HUES6 (cell line): ENCODE measurements around the gene EPHB1.

Experiments
- H3K27ac ChIP-seq: 2 replicates; pipeline ENCODE4 v1.7.0; 2013; ENCODE audit warnings: low read depth, mild to moderate bottlenecking, low read length, inconsistent platforms
- H3K27me3 ChIP-seq: 2 replicates; pipeline ENCODE4 v1.6.1; 2013; ENCODE audit warnings: low read length; ENCODE audit not compliant: control insufficient read depth, insufficient read depth
- H3K36me3 ChIP-seq: 2 replicates; pipeline ENCODE4 v1.6.1; 2013; ENCODE audit warnings: low read length; ENCODE audit not compliant: control insufficient read depth, insufficient read depth
- H3K4me1 ChIP-seq: 2 replicates; pipeline ENCODE4 v1.6.1; 2013; ENCODE audit warnings: low read length; ENCODE audit not compliant: control insufficient read depth, insufficient read depth
- H3K4me3 ChIP-seq: 2 replicates; pipeline ENCODE4 v1.5.1; 2013; ENCODE audit warnings: low read depth, low read length
- H3K9ac ChIP-seq: one replicate; pipeline ENCODE4 v1.6.1; 2013; ENCODE audit warnings: mild to moderate bottlenecking, low read length
- H3K9me3 ChIP-seq: 2 replicates; pipeline ENCODE4 v1.6.1; 2013; ENCODE audit warnings: low read depth, low read length; ENCODE audit not compliant: control insufficient read depth, insufficient read depth

The EPHB1 gene

GRCh38 chr3:134928819-134929218 is 133.8 kb downstream of the EPHB1 start:
- H3K27me3 ChIP-seq: peaks cover 64% of the 10 kb centered on the region
- H3K36me3 ChIP-seq: no peaks in the 10 kb centered on the region
- H3K27ac ChIP-seq: no peak overlapping the region
- H3K9me3 ChIP-seq: peaks cover 7% of the 10 kb centered on the region
- H3K4me1 ChIP-seq: peaks cover 16% of the 10 kb centered on the region
- no peak overlapping the region for H3K9ac ChIP-seq
- H3K4me3 ChIP-seq: no peak overlapping the region

GRCh38 chr3:134929976-134930375 is 134.9 kb downstream of the EPHB1 start:
- Histone ChIP-seq H3K4me1 (peaks cover 16% of the 10 kb centered on the region), H3K27ac (no peak overlapping the region), H3K9me3 (peaks cover 3% of the 10 kb centered on the region; the same call in 1 of the 2 replicates), H3K4me3 (no peak overlapping the region), H3K27me3 (peaks cover 67% of the 10 kb centered on the region), H3K36me3 (no peaks in the 10 kb centered on the region), H3K9ac (no peak overlapping the region)

- Histone ChIP-seq H3K4me1 (peaks cover 16% of the 10 kb centered on the region), H3K4me3 (no peak overlapping the region), H3K36me3 (no peaks in the 10 kb centered on the region), H3K27ac (no peak overlapping the region), H3K27me3 (peaks cover 80% of the 10 kb centered on the region), H3K9me3 (no peaks in the 10 kb centered on the region), H3K9ac (no peak overlapping the region)
Observed at GRCh38 chr3:134931045-134931785, 136.2 kb downstream of the EPHB1 start.

GRCh38 chr3:134932035-134932434 is 137.0 kb downstream of the EPHB1 start:
- H3K27me3 ChIP-seq: peaks cover 73% of the 10 kb centered on the region
- H3K4me3 ChIP-seq: no peak overlapping the region
- H3K9ac ChIP-seq: no peak overlapping the region
- H3K9me3 ChIP-seq: no peaks in the 10 kb centered on the region
- no peaks in the 10 kb centered on the region for H3K36me3 ChIP-seq
- H3K4me1 ChIP-seq: peaks cover 16% of the 10 kb centered on the region
- no peak overlapping the region for H3K27ac ChIP-seq

GRCh38 chr3:134933997-134934396 is 138.9 kb downstream of the EPHB1 start:
- Histone ChIP-seq H3K4me3 (no peak overlapping the region), H3K36me3 (no peaks in the 10 kb centered on the region), H3K9ac (no peak overlapping the region), H3K27ac (no peak overlapping the region), H3K27me3 (peaks cover 61% of the 10 kb centered on the region), H3K9me3 (no peaks in the 10 kb centered on the region), H3K4me1 (peaks cover 35% of the 10 kb centered on the region)

GRCh38 chr3:134934933-134935332 is 139.9 kb downstream of the EPHB1 start:
- Histone ChIP-seq H3K4me3 (no peak overlapping the region), H3K36me3 (no peaks in the 10 kb centered on the region), H3K9ac (no peak overlapping the region), H3K4me1 (peaks cover 40% of the 10 kb centered on the region), H3K27ac (no peak overlapping the region), H3K9me3 (no peaks in the 10 kb centered on the region), H3K27me3 (peaks cover 61% of the 10 kb centered on the region)

- H3K9ac ChIP-seq: no peak overlapping the region
- H3K9me3 ChIP-seq: no peaks in the 10 kb centered on the region
- H3K27ac ChIP-seq: no peak overlapping the region
- no peak overlapping the region for H3K4me3 ChIP-seq
- peaks cover 31% of the 10 kb centered on the region for H3K4me1 ChIP-seq
- H3K36me3 ChIP-seq: no peaks in the 10 kb centered on the region
- peaks cover 53% of the 10 kb centered on the region for H3K27me3 ChIP-seq
Observed at GRCh38 chr3:134937256-134938028, 142.4 kb downstream of the EPHB1 start.

GRCh38 chr3:134938029-134938525 is 143.0 kb downstream of the EPHB1 start:
- Histone ChIP-seq H3K27ac (no peak overlapping the region), H3K9ac (no peak overlapping the region), H3K4me3 (no peak overlapping the region), H3K4me1 (peaks cover 31% of the 10 kb centered on the region), H3K27me3 (peaks cover 47% of the 10 kb centered on the region), H3K9me3 (no peaks in the 10 kb centered on the region), H3K36me3 (no peaks in the 10 kb centered on the region)

GRCh38 chr3:134939978-134940377 is 144.9 kb downstream of the EPHB1 start:
- Histone ChIP-seq H3K4me1 (peaks cover 31% of the 10 kb centered on the region), H3K4me3 (no peak overlapping the region), H3K36me3 (no peaks in the 10 kb centered on the region), H3K9ac (no peak overlapping the region), H3K27ac (no peak overlapping the region), H3K27me3 (peaks cover 38% of the 10 kb centered on the region), H3K9me3 (no peaks in the 10 kb centered on the region)

- no peak overlapping the region for H3K9ac ChIP-seq
Observed at GRCh38 chr3:134941820-134942219, 146.8 kb downstream of the EPHB1 start.

GRCh38 chr3:134944429-134944828 is 149.4 kb downstream of the EPHB1 start:
- no peak overlapping the region for H3K27ac ChIP-seq
- H3K4me1 ChIP-seq: peaks cover 8% of the 10 kb centered on the region
- H3K36me3 ChIP-seq: no peaks in the 10 kb centered on the region
- H3K27me3 ChIP-seq: peaks cover 13% of the 10 kb centered on the region
- H3K9ac ChIP-seq: no peak overlapping the region
- H3K9me3 ChIP-seq: no peaks in the 10 kb centered on the region
- no peak overlapping the region for H3K4me3 ChIP-seq

More at GRCh38 chr3:134941820-134942219, 146.8 kb downstream of the EPHB1 start:
- no peaks in the 10 kb centered on the region for H3K9me3 ChIP-seq
- peaks cover 31% of the 10 kb centered on the region for H3K4me1 ChIP-seq
- H3K27me3 ChIP-seq: peaks cover 25% of the 10 kb centered on the region
- H3K27ac ChIP-seq: no peak overlapping the region
- no peaks in the 10 kb centered on the region for H3K36me3 ChIP-seq
- no peak overlapping the region for H3K4me3 ChIP-seq
